NK-92 (cell line): ENCODE data around the gene TRIM67.

Source experiments
- DNase-seq: peaks from one replicate; lab custom pipeline; 2025; ENCODE audit not compliant: unreplicated experiment; lab: John Stamatoyannopoulos, UW

The TRIM67 gene

DNA sequence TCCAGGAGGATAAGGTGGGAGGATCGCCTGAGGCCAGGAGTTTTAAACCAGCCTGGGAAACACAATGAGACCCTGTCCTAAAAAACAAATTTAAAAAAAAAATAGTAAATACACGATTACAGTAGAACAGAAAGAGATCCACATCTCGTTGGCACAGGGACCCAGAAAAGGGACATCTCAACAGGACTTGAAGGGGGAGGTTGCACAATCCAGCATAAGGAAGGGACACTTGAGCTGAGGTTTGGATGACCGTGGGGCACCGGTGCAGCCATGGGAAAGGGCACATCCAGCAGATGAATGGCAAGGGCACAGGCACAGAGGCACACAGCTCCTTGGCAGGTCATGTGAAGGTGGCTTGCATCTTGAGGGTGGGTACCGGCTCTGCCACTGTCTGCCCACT, 20.5 kb downstream of the TRIM67 start:
- DNase-seq, result no peak

DNA sequence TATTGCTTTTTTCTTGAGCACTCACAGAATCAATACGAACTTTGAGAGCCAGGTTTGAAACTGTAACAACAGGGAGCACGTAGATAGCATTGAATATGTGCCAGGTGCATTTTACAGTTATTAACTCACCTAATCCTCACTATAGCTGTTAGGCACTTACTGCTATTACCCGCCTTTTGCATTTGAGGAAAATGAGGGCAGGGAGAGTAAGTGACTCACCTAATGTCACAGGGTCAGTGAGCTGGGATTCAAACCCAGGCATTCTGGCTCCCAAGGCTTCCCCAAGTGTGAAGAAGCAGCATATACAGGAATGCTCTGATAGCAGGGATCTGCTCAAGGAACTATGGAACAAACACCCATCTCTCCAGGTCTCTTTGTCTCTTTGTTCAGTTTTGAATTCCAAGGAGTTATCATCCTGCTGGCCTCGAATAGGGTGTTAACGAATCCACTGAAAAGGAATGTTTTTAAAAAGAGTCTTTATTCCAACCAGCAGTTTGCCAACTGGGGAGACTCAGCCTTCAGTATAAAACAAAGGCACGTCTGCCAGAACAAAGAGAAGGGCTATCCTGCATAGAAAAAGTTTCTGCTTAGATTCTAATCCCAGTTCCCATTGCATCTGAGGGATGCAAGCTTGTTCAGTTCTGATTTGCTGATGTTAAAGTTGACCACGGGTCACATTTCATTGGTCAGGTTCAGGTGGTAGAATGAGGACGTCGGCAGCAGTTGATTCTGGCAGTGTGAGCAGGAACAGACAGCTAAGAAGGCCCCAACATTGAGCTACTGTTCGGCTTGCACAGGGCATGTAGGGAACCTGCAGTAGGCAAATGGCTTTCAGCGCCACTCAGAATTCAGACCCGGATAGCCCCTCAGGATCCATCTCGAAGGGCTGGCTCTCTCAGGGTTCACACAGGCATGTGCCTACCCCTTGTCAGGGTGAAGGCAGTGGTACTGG, 22.1 kb downstream of the TRIM67 start:
- no peak for DNase-seq

DNA sequence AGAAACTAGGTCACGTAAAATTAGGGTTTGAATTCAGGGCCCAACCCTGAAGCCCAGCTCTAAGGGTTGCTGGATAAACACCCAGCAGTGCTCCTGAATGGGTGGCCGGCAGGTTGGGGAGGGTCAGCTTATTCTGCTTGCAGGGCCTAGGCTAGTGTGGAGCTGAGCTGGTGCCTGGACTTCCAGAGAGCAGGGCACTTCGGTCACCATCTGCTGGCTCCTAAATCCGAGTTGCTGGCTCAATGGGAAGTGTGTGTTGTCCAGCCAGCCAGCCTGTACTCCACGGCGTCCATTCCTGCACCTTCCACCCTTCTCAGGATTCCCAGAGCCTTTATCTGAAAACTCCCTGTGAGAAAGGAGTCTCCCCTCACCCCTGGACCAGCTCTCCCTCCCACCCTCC, 23.0 kb downstream of the TRIM67 start:
- no peak for DNase-seq

DNA sequence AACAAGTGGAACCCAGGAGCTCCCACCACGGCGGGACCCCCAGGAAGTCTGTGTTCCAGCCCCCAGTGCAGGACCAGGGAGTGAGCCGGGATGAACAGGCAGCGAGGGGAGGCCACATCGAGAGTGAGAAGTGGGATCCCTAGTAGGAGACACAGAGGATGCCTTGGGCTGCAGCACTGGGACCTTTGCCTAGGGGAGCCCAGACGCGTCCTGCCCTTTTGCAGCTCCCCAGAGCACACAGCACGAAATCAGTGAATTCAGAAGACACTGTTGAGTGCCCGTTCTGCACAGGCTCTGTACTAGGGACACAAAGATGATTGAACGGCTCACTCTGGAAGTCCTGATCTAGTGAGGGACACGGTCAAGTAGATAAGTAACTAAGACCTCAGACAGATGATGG, 23.5 kb downstream of the TRIM67 start:
- no peak for DNase-seq

DNA sequence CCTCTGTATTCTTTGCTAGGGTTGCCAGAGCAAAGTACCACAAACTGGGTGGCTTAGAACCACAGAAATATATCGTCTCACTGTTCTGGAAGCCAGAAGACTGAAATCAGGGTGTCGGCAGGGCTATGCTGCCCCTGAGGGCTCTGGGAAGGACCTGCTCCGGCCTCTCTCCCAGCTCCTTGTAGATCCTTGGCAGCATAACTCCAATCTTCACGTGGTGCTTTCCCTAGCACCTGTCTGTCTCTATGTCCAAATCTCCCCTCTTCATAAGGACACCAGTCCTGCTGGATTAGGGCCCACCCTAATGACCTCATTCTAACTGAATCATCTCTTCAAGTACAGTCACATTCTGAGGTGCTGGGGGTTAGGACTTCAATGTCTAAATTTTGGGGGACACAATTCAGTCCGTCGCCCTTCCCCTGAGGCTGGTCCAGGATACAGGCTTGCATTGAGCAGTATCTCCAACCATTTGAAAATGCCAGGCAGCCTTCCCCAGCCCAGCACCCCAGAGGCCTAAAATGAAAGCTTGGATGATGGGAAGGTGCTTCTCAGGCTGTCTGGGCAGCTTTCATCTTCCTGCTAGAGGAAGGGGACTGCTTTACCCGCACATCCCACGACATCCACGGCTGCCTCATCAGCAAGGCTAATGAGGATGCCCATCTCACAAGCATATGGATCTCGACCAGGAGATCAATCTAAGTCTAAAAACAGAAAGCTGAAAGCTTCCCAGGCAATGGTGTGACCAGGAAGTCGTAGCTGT, 24.7 kb downstream of the TRIM67 start:
- DNase-seq, result no peak

DNA sequence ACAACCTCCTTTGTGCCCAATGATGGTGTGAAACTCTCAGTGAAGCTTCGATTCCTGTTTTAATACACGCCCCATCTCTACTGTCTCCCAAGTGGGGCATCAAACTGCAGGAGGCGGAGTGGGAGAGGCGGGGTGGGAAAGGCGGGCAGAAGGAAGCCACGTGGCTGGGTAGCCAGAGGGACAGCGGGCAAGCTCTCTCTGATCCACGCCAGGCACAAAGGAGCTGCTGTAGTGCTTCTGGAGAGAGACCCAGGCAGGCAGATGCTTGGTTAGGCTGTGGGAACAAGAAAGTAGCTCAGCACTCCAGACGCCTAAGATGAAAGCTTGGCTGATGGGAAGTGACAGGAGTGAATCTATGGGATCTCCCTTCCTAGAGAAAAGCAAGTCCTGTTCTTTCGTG, 25.7 kb downstream of the TRIM67 start:
- DNase-seq, result no peak

DNA sequence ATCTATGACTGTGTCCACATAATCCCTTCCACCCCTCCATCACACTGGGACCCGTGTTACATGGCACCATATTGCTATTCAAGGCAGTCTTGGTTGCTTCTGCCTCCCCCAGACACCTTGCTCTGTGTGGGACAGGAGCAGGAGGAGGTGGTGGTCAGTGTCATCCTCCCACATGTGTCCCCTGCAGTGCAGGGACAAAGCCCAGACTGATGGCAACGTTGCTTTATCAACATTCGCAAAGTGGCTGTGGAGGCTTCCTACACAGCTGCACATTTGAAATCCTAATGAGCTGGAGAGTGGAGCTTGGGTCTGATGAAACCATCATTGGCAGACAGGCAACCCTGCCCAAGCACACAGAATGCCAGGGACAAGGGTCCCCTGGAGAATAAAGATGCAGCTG, 26.2 kb downstream of the TRIM67 start:
- no peak for DNase-seq

DNA sequence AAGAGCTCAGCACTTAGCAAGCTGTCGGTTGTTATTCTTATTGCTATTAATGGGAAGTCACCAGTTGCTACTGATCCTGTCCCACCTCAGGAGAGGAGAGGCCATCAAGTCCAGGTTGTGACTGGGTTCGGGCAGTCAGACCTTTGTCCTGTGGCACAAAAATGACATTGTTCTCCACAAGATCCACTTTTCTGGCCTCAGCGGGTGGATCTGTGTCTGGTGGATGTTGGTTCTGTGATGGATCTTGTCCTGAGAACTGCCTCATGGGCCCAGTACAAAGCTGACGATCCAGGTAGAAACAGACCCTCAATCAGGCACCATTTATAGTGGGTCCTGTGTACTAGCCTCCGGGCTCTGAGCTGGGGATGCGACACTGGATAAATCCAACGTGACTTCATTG, 26.9 kb downstream of the TRIM67 start:
- no peak for DNase-seq

DNA sequence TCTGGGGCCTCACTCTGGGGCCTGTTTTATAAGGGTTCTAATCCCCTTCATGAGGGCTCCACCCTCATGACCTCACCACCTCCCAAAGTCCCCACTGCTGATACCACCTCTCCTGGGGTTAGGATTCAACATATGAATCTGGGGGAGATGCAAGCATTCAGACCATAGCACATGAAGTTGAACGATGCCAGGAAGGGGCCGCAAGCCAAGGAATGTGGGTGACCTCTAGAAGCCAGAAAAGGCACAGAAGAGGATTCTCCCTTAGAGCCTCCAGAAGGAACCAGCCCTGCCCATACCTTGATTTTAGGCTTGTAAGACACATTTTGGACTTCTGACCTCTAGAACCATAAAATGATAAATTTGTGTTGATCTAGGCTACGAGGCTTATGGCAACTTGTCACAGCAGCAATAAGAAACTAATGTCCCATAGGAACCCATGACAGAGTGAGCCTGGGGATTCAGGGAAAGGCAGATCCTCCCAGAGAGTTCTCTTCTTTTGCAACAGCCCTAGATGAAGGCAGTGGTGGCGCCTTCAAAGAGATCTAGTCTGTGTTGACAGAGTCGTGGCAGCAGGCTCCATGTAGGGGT, 27.9 kb downstream of the TRIM67 start:
- DNase-seq, result no peak

DNA sequence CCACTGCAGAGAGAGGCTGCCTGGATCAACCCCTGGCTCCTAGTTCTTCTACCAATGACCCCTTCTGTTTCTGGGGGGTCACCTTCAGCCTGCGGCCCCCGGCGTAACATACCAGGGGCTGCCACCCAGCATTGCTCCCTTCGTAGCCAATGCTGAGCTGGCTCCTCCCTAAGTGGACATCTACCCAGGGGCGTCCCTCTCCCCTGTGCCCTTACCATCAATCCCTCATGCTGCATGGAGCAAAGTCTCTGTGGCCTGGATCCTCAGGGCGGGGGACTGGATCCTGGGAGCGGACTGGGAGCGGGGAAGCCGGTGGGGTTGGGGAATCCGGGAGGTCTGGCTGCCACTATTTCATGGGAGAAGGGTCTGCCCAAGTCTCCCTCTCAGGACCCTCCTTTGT, 28.6 kb downstream of the TRIM67 start:
- no peak for DNase-seq

DNA sequence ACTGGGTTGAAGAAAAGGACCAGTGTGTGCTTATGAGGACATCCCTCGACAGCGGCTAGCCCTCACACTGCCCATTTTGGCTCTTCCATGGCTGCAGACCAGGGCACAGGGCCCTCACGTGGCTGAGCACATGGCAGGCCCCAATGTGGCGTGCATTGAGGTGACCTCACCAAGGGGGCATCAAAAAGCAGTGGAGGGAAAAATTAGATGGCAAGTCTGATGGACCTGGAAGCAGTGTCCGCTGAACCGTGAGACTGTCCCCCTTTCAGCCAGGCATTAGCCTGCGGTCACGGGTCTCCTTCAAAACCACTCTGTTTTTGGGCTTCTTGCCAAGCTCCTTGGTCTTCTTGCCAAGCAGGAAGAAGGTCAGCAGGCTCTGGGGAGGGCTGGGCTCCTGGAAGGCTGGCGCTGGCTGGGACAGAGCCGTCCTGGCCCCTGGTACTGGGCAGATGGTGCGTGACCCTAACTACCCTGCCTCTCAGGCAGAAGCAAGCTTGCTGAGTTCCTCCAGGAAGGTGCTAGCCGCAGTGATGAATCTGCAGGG, 30.8 kb downstream of the TRIM67 start:
- DNase-seq, result no peak

DNA sequence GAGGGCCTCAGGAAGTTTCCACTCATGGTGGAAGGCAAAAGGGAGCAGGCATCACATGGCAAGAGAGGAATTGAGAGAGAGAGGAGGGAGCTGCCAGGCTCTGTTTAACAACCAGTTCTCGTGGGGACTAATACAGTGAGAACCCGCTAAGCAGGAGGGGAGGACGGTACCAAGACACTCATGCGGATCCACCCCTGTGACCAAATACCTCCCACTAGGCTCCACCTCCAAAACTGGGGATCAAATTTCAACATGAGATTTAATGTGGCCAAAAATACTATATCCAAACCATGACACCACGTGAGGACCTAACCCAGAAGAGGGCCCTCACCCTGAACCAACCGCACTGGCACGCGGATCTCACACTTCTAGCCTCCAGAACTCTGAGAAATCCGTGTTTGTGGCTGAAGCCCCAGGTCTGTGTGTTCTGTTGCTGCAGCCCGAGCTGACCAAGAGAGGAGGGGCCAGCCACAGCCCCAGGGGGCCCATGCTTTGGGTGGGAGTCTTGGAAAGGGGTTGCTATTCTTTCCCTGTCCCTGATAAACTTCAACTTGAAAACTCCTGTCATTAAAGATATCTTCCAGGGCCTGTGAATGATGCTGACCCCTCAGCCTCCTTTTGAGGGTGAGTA, 32.0 kb downstream of the TRIM67 start:
- DNase-seq, result no peak

DNA sequence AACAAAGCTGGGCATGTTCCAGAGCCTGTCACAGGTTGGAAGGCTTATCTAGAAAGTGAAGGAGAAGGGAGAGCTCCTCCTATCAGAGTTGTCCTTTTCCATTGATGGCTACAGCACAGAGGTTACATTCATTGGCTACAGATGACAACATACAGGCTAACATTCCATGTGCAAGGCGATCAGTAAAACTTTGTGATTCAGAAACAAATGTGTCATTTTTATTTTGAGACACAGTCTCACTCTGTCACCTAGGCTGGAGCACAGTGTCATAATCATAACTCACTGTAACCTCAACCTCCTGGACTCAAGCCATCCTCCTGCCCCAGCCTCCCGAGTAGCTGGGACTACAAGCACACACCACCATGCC, 32.6 kb downstream of the TRIM67 start:
- DNase-seq, result no peak

DNA sequence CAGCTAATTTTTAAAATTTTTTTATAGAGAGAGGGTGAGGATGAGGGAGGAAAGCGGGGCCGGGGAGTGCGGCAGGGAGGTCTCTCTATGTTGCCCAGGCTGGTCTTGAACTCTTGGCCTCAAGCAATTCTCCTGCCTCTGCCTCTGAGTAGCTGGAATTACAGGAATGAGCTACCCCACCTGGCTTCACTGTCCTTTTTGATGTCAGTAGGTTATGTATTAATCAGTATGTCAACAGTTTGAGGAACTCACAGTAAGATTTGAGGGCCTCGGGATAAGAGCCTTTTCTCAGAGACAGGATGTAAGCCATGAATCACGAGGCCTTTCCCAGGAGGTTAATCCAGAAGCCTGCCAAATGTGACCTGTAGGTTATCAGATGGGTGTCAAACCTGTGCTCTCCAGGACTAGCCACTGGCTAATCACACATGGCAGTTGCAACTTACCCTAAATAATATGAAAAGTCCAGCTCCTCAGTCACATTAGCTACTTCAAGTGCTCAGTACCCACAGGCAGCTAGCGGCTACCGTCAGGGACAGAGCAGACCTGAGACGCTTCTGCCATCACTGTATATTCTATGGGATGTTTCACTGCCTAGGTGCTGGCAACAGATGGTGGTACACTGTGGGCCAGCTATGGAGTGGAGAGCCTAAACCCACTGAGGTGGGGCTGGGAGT, 33.1 kb downstream of the TRIM67 start:
- DNase-seq, result no peak

DNA sequence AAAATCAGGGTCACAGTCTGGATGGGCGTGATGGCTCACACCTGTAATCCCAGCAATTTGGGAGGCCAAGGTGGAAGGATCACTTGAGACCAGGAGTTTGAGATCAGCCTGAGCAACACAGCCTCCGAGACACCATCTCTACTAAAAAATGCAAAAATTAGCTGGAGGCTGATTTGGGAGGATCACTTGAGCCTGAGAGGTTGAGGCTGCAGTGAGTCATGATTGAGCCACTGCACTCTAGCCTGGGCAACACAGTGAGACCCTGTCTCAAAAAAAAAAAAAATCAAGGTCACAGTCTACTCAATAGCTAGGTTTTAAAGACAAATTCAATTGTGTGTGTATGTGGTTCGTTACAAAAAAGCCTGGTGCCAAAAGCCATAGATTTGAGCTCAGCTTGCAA, 34.4 kb downstream of the TRIM67 start:
- no peak for DNase-seq

DNA sequence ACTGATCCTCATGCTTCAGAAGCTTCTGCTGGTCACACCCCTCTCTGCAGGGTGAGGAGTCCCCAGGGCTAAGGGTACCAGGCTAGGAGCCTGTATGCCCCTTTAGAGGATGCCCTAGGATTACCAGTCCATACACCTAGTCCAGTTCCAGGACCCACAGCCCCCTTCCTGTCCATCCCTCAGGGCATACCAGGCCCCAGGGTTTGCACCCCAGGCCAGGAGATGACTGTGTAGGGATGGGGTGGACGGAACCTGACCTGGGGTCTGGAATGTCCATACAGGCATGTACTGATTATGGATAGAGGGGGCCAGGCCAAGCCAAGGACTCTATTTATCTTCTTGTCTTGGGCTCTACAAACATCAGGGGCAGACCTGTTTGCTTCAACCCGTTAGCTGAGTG, 34.9 kb downstream of the TRIM67 start:
- no peak for DNase-seq

DNA sequence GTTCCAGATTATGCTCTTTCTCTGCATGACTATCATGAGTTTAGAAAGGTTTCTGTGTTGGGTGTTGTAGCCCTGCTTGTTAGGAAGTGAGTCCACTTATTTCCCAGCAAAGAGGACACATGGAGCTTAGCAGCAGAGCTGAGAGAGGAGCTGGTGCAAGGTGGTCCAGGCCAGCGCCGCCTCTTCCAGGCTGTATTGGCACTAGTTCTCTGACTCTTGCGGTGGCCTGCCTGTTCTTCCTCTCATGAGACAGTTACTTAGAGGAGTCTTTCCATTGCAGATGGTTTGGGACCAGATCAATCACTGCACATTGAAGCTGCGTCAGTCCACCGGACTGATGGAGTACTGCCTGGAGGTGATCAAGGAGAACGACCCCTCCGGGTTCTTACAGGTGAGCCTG, 38.0 kb downstream of the TRIM67 start:
- no peak for DNase-seq

DNA sequence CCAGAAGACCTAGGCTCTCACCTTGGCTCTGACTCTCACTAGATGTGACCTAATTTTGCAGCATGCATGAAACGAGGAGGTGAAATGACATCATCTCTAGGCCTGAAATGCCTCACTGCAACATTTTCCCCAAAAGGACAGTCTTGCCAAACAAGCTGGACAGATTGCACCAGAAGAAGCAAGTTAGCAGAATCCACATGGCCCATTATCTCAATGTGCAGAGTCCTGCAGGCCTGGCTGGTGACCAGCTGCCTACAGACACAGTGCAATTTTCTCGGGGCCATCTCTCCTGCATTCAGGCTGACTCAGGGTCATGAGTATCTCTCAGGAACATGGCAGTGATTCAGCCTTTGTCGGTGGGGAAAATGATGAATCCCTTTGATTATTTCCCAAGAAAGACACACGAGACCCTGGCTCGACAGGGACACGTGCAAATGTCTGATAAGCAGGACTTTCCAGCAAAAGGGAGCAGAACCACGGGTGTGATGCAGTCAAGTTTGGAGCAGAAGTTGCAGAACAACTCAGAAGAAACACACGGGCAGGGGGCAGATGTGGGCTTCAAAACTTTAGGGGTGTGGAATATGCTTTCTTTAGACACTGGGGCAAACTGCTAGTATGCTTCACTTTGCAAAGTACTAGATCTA, 38.7 kb downstream of the TRIM67 start:
- DNase-seq, result no peak

DNA sequence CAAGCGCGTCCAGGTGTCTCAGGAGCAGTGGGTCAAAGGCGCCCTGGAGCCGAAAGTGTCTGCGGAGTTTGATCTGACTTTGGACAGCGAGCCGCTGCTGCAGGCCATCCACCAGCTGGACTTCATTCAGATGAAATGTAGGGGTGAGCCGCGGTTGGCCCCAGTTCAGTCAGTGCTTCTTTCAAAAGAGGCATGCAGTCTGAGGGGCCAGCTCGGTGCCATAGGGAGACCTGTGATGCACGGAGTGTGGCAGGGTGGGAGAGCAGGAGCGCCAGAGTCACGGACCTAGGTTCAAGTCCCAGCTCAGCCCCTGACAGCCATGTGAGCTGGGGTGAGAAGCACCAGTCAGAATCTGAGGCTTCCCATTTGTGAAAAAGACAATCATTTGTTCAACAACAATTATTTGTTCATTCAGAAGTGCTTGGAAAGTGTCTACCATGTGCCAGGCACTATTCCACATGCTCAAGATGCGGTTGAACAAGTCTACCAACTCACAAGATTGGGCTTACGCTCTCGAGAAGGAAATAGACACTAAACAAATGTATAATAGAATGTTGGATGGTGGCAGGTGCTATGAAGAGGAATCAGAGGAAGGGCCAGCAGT, 39.6 kb downstream of the TRIM67 start:
- no peak for DNase-seq
